ENCODE measurements around the gene CSAD.
A peak's percentile ranks its signal among the peaks of the same experiment; 100 is the strongest.

CSAD gene

GRCh38 chr12:53192531-53193021 lies 11.9 kb upstream of the CSAD start:
- DNase-seq: no peak
- peaks cover 8% of the 10 kb centered on the region for H3K4me1 ChIP-seq (ENCODE audit: control insufficient read depth, insufficient read depth, low read length, poor library complexity, severe bottlenecking)
- no peak overlapping the region for H3K27ac ChIP-seq (ENCODE audit: insufficient read depth, low read length, poor library complexity, severe bottlenecking)
- no peaks in the 10 kb centered on the region for H3K27me3 ChIP-seq (replicated peaks; ENCODE audit: control insufficient read depth, insufficient read depth, low read length, poor library complexity, severe bottlenecking)
- H3K9me3 ChIP-seq (ENCODE audit: control insufficient read depth, low read length): no peaks in the 10 kb centered on the region
- no peak overlapping the region for H3K4me3 ChIP-seq (ENCODE audit: insufficient read depth, low read depth, low read length, poor library complexity, severe bottlenecking)
- peaks cover 86% of the 10 kb centered on the region for H3K36me3 ChIP-seq (ENCODE audit: control insufficient read depth, insufficient read depth, low read length)

GRCh38 chr12:53191885-53192530 lies 11.3 kb upstream of the CSAD start:
- Histone ChIP-seq H3K9me3 (ENCODE audit: control insufficient read depth, low read length) (no peaks in the 10 kb centered on the region), H3K27ac (ENCODE audit: insufficient read depth, low read length, poor library complexity, severe bottlenecking) (no peak overlapping the region), H3K36me3 (ENCODE audit: control insufficient read depth, insufficient read depth, low read length) (peaks cover 86% of the 10 kb centered on the region), H3K4me1 (ENCODE audit: control insufficient read depth, insufficient read depth, low read length, poor library complexity, severe bottlenecking) (peaks cover 5% of the 10 kb centered on the region), H3K27me3 (replicated peaks; ENCODE audit: control insufficient read depth, insufficient read depth, low read length, poor library complexity, severe bottlenecking) (no peaks in the 10 kb centered on the region), H3K4me3 (ENCODE audit: insufficient read depth, low read depth, low read length, poor library complexity, severe bottlenecking) (no peak overlapping the region)
- no peak for DNase-seq

- H3K27ac ChIP-seq (ENCODE audit: insufficient read depth, low read length, poor library complexity, severe bottlenecking): no peak overlapping the region
- no peaks in the 10 kb centered on the region for H3K27me3 ChIP-seq (replicated peaks; ENCODE audit: control insufficient read depth, insufficient read depth, low read length, poor library complexity, severe bottlenecking)
- H3K9me3 ChIP-seq (ENCODE audit: control insufficient read depth, low read length): no peaks in the 10 kb centered on the region
- no peak overlapping the region for H3K4me3 ChIP-seq (ENCODE audit: insufficient read depth, low read depth, low read length, poor library complexity, severe bottlenecking)
- DNase-seq: no peak
- H3K36me3 ChIP-seq (ENCODE audit: control insufficient read depth, insufficient read depth, low read length): peaks cover 86% of the 10 kb centered on the region
- H3K4me1 ChIP-seq (ENCODE audit: control insufficient read depth, insufficient read depth, low read length, poor library complexity, severe bottlenecking): peaks cover 5% of the 10 kb centered on the region
Measured at GRCh38 chr12:53191096-53191884, 10.6 kb upstream of the CSAD start.

GRCh38 chr12:53190108-53190729 lies 9.5 kb upstream of the CSAD start:
- Histone ChIP-seq H3K9me3 (ENCODE audit: control insufficient read depth, low read length) (no peaks in the 10 kb centered on the region), H3K4me3 (ENCODE audit: insufficient read depth, low read depth, low read length, poor library complexity, severe bottlenecking) (no peak overlapping the region), H3K4me1 (ENCODE audit: control insufficient read depth, insufficient read depth, low read length, poor library complexity, severe bottlenecking) (peaks cover 5% of the 10 kb centered on the region), H3K27ac (ENCODE audit: insufficient read depth, low read length, poor library complexity, severe bottlenecking) (no peak overlapping the region), H3K27me3 (replicated peaks; ENCODE audit: control insufficient read depth, insufficient read depth, low read length, poor library complexity, severe bottlenecking) (no peaks in the 10 kb centered on the region), H3K36me3 (ENCODE audit: control insufficient read depth, insufficient read depth, low read length) (peaks cover 86% of the 10 kb centered on the region)
- DNase-seq: peak in 2 of 3 donors; percentile 15 to 28

GRCh38 chr12:53187145-53187899 lies 6.6 kb upstream of the CSAD start:
- Histone ChIP-seq H3K4me1 (ENCODE audit: control insufficient read depth, insufficient read depth, low read length, poor library complexity, severe bottlenecking) (peaks cover 10% of the 10 kb centered on the region), H3K9me3 (ENCODE audit: control insufficient read depth, low read length) (no peaks in the 10 kb centered on the region), H3K27ac (ENCODE audit: insufficient read depth, low read length, poor library complexity, severe bottlenecking) (no peak overlapping the region), H3K36me3 (ENCODE audit: control insufficient read depth, insufficient read depth, low read length) (peaks cover 82% of the 10 kb centered on the region), H3K4me3 (ENCODE audit: insufficient read depth, low read depth, low read length, poor library complexity, severe bottlenecking) (no peak overlapping the region), H3K27me3 (replicated peaks; ENCODE audit: control insufficient read depth, insufficient read depth, low read length, poor library complexity, severe bottlenecking) (no peaks in the 10 kb centered on the region)
- no peak for DNase-seq

GRCh38 chr12:53186745-53187144 lies 6.0 kb upstream of the CSAD start:
- Histone ChIP-seq H3K4me3 (ENCODE audit: insufficient read depth, low read depth, low read length, poor library complexity, severe bottlenecking) (no peak overlapping the region), H3K27me3 (replicated peaks; ENCODE audit: control insufficient read depth, insufficient read depth, low read length, poor library complexity, severe bottlenecking) (no peaks in the 10 kb centered on the region), H3K4me1 (ENCODE audit: control insufficient read depth, insufficient read depth, low read length, poor library complexity, severe bottlenecking) (peaks cover 15% of the 10 kb centered on the region), H3K27ac (ENCODE audit: insufficient read depth, low read length, poor library complexity, severe bottlenecking) (no peak overlapping the region), H3K36me3 (ENCODE audit: control insufficient read depth, insufficient read depth, low read length) (peaks cover 82% of the 10 kb centered on the region), H3K9me3 (ENCODE audit: control insufficient read depth, low read length) (no peaks in the 10 kb centered on the region)
- no peak for DNase-seq

GRCh38 chr12:53185582-53186153 lies 4.9 kb upstream of the CSAD start:
- Histone ChIP-seq H3K27ac (ENCODE audit: insufficient read depth, low read length, poor library complexity, severe bottlenecking) (no peak overlapping the region), H3K9me3 (ENCODE audit: control insufficient read depth, low read length) (no peaks in the 10 kb centered on the region), H3K4me1 (ENCODE audit: control insufficient read depth, insufficient read depth, low read length, poor library complexity, severe bottlenecking) (peaks cover 23% of the 10 kb centered on the region), H3K36me3 (ENCODE audit: control insufficient read depth, insufficient read depth, low read length) (peaks cover 72% of the 10 kb centered on the region), H3K27me3 (replicated peaks; ENCODE audit: control insufficient read depth, insufficient read depth, low read length, poor library complexity, severe bottlenecking) (no peaks in the 10 kb centered on the region), H3K4me3 (ENCODE audit: insufficient read depth, low read depth, low read length, poor library complexity, severe bottlenecking) (no peak overlapping the region)
- DNase-seq: no peak

GRCh38 chr12:53184828-53185227 lies 4.1 kb upstream of the CSAD start:
- H3K4me3 ChIP-seq (ENCODE audit: insufficient read depth, low read depth, low read length, poor library complexity, severe bottlenecking): no peak overlapping the region
- no peaks in the 10 kb centered on the region for H3K9me3 ChIP-seq (ENCODE audit: control insufficient read depth, low read length)
- DNase-seq: no peak
- H3K4me1 ChIP-seq (ENCODE audit: control insufficient read depth, insufficient read depth, low read length, poor library complexity, severe bottlenecking): peaks cover 20% of the 10 kb centered on the region
- no peaks in the 10 kb centered on the region for H3K27me3 ChIP-seq (replicated peaks; ENCODE audit: control insufficient read depth, insufficient read depth, low read length, poor library complexity, severe bottlenecking)
- peaks cover 70% of the 10 kb centered on the region for H3K36me3 ChIP-seq (ENCODE audit: control insufficient read depth, insufficient read depth, low read length)
- no peak overlapping the region for H3K27ac ChIP-seq (ENCODE audit: insufficient read depth, low read length, poor library complexity, severe bottlenecking)

GRCh38 chr12:53182903-53183302 lies 2.2 kb upstream of the CSAD start:
- DNase-seq: no peak
- Histone ChIP-seq H3K36me3 (ENCODE audit: control insufficient read depth, insufficient read depth, low read length) (peaks cover 58% of the 10 kb centered on the region), H3K9me3 (ENCODE audit: control insufficient read depth, low read length) (no peaks in the 10 kb centered on the region), H3K27ac (ENCODE audit: insufficient read depth, low read length, poor library complexity, severe bottlenecking) (no peak overlapping the region), H3K4me3 (ENCODE audit: insufficient read depth, low read depth, low read length, poor library complexity, severe bottlenecking) (no peak overlapping the region), H3K27me3 (replicated peaks; ENCODE audit: control insufficient read depth, insufficient read depth, low read length, poor library complexity, severe bottlenecking) (no peaks in the 10 kb centered on the region), H3K4me1 (ENCODE audit: control insufficient read depth, insufficient read depth, low read length, poor library complexity, severe bottlenecking) (peaks cover 28% of the 10 kb centered on the region)

Data from effector memory CD4-positive, alpha-beta T cell (primary cell).